Left forelimb (tissue), 1 donor: ENCODE data around the gene CSF2.
"Not testable (repeated sequence)": the region's sequence is repeated elsewhere in the genome, so short reads cannot be mapped to it uniquely, and the experiment has no call there.

ENCODE experiments used
- DNase-seq: peaks from one replicate; pipeline ENCODE4 v3.0.0-alpha.2; 2018; ENCODE audit warnings: low spot score

CSF2 gene

GRCh38 chr5:132090107-132090506, 16.5 kb downstream of the CSF2 start:
- no peak for DNase-seq

- DNase-seq: no peak
Observed at GRCh38 chr5:132093271-132093670, 19.7 kb downstream of the CSF2 start.

- DNase-seq: peak; percentile 38
Observed at GRCh38 chr5:132094393-132095076, 20.9 kb downstream of the CSF2 start.

DNA sequence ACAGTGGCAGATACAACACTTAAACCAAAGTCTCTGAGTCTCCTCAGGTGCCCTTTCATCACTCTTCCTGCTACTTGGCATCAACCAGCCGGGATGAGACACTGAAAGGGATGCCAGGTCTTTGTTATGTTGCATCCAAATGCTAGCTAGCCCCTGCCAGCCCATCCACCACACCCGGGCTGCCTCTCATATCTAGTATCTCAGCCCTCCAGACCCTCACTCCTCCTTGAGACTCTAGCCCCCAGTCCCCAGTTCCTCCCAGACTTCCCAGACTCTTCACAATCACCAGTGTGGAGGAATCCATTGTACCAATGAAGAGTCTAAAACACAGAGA, 21.5 kb downstream of the CSF2 start:
- DNase-seq: no peak

DNA sequence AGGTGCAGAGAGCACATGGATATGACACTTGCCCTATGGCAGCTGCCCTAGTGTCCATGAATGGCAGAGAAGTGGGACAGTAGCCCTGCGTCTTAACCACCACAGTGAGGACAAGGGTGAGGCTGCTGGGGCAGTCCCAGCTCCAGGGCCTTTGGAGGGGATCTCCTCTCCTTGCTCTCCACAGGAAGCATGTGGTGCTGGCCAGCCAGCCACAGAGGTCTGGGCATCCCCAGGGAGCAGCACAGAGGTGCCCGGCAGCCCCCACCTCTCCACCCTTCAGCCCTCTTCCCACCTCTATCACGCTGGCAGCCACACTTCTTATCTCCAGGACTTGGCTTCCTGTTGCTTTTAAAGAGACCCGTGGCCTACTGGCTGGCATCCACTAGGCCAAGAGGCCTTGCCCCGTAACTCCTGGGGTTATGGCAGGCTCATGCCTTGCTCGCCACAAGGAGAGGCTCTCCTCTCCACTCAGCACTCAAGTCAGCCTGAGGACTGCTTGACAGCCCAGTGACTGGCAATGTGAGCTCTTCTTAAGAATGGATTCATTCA, 21.9 kb downstream of the CSF2 start:
- DNase-seq: no peak

GRCh38 chr5:132096904-132097303, 23.3 kb downstream of the CSF2 start:
- DNase-seq: peak; percentile 22

GRCh38 chr5:132098151-132098594, 24.6 kb downstream of the CSF2 start:
- peak; percentile 38 for DNase-seq

DNA sequence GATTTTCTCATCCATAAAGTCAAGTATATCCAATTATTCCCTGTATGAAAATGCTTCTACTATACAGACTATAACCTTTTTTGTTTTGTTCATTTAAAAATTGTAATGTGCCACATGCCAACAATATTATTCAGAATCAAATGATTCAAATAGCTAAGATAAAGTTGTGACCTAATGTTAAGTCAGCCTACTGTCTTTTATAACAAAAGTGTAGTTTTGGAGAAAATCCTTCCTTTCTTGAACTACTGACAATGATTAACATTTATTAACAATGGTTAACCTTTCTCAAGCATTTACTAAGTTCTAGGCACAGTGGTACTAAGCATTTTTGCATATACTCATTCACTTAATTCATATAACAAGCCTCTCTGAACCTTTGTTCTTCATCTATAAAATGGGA, 25.0 kb downstream of the CSF2 start:
- no peak for DNase-seq

DNA sequence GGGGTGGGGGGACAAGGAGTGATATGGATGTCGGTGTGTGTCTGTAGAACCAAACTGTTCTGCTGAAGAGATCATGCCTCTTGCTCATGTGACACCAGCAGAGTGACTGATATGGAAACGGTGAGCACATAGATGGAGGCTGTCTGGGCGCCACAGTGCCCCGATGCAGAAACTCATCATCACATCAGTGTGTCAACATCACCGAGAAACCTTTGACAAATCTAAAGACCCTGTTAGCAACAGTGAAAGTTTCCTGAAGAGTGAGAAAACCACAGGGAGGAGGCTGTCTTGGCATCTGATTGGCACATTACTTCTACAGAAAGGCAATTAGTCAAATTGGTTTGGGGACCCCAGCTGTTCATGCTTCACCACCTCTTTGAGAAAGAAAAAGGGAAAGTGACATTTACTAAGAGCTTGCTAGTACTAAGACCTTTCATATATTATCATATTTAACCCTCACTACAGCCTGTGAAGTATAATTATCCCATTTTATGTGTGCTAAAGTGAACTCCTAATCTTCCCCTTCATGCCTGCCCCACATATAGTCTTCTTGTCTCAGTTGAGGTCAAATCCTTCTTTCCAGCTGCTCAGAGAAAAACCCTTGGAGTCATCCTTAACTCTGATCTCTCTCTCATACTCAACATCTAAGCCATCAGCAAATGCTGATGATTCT, 25.6 kb downstream of the CSF2 start:
- no peak for DNase-seq

DNA sequence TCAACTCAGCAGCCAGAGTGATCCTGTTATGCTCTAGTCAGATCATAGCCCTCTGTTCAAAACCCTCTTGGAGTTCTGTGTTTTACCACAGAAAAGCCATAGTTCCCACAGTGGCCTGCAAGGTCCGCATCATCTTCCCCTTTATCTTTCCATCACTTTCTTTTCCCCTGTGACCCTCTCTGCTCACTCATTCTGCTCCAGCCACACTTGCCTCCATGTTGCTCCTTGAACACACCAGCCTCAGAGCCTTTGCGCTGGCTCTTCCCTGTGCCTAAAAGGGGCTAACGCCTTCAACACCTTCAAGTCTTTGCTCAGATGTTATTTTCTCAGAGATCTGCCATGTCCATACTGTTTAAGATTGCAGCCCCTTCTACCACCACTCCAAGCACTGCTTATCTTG, 26.3 kb downstream of the CSF2 start:
- peak; percentile 44 for DNase-seq

- DNase-seq: peak; percentile 45
Observed at GRCh38 chr5:132100672-132101261, 27.2 kb downstream of the CSF2 start.

GRCh38 chr5:132101385-132101880, 27.8 kb downstream of the CSF2 start:
- no peak for DNase-seq

- peak; percentile 30 for DNase-seq
Observed at GRCh38 chr5:132102101-132102701, 28.6 kb downstream of the CSF2 start.

- DNase-seq: peak; percentile 34
Observed at GRCh38 chr5:132102944-132103331, 29.3 kb downstream of the CSF2 start.

- DNase-seq: peak; percentile 59
Observed at GRCh38 chr5:132103332-132103951, 29.9 kb downstream of the CSF2 start.

DNA sequence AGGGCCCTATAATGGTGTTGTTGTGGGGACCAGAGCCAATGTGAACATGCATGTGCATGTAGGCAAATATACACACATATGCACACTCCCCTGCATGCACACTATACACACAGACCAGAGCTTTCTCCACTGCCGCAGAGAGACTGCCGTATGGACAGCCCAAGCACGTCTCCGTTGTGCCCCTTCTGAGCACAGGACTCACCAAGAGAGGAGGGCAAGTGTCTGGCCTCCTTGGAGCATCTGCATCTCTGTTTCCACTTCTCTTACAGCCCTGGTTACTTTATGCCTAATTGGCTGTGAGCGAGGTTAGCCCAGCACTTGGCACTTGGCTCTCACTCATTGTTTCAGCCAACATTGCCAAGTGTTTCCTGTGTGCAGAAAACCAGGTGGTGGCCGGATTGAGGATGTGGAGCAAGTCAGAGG, 30.4 kb downstream of the CSF2 start:
- no peak for DNase-seq

DNA sequence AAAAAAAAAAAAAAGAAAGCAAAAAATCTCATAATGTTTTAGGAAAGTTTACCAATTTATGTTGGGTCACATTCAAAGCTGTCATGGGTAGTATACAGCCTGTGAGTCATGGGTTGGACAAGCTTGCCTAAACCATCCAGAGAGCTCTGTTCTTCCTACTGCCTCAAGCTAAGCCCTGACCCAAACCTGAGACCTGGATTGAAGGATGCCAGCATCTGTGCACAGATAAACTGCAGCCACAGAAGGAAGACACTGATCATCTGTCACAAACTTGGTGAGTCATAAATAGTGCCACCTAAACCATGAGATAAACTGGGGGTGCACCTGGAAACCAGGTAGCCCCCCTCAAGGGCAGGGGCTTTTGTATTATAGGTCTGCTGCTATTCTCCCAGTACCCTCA, 31.0 kb downstream of the CSF2 start:
- DNase-seq: peak; percentile 46

- DNase-seq: no peak
Observed at GRCh38 chr5:132105688-132106087, 32.1 kb downstream of the CSF2 start.

DNA sequence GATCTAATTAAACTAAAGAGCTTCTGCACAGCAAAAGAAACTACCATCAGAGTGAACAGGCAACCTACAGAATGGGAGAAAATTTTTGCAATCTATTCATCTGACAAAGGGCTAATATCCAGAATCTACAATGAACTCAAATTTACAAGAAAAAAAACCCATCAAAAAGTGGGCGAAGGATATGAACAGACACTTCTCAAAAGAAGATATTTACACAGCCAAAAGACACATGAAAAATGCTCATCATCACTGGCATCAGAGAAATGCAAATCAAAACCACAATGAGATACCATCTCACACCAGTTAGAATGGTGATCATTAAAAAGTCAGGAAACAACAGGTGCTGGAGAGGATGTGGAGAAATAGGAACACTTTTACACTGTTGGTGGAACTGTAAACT, 34.9 kb downstream of the CSF2 start:
- DNase-seq: not testable (repeated sequence)

GRCh38 chr5:132108957-132109356, 35.4 kb downstream of the CSF2 start:
- not testable (repeated sequence) for DNase-seq

DNA sequence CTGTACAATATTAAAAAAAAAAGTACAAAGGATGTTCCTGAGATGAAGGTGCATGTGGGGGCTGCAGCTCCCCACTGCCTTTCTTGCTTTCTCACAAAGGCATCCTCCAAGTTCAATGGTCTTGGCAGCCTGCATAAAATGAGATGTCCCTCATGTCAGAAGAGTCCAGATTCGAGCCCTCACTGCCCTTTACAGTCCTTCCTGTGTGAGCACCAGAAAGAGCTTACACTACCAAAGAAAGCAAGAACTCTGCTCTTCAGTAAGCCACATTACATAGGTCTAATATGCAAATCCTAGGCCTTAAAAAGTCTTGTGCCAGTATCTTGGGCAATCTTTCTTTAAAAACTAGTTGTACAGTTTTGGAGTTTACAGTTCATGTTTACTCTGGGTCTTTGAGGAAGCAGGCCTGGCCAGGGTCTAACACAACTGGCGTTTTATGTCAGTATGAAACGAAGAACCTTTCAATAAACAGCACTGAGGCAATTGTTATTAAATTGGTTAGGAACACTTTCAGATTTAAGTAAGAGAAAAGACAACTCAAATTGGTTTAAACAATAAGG, 36.0 kb downstream of the CSF2 start:
- no peak for DNase-seq

GRCh38 chr5:132110195-132110594, 36.6 kb downstream of the CSF2 start:
- DNase-seq: no peak
